Measurements from ENCODE around the gene CCAR1. TPM values are rescaled to one million over a fixed set of nuclear protein-coding genes. Genes with fewer than 3 reads are reported as not detected.
"Not testable (repeated sequence)": the region's sequence is repeated elsewhere in the genome, so short reads cannot be mapped to it uniquely, and the experiment has no call there.

CCAR1 gene
- total RNA-seq, 2 experiments from 2014 or later: 68.6 to 93.5 TPM

- H3K9me3 Mint-ChIP-seq, H3K4me3 Mint-ChIP-seq, DNase-seq: not testable (repeated sequence)
Observed at GRCh38 chr10:68822626-68823025, 101.6 kb downstream of the CCAR1 start.

GRCh38 chr10:68826764-68827591 lies 105.9 kb downstream of the CCAR1 start, which contains the start of gene STOX1:
Gene STOX1 (plus strand): TSS chr10:68827531. CDS start chr10:68827624, 93 bp downstream.
- H3K27ac Mint-ChIP-seq: no peak within 1 kb of the TSS
- peaks cover 24% of the 10 kb centered on the region for H3K27me3 Mint-ChIP-seq

More at GRCh38 chr10:68822626-68823025, 101.6 kb downstream of the CCAR1 start:
- H3K27me3 Mint-ChIP-seq; ATAC-seq (ENCODE audit: low read depth); POLR2A ChIA-PET; H3K4me1 Mint-ChIP-seq; H3K27ac Mint-ChIP-seq; H3K36me3 Mint-ChIP-seq: not testable (repeated sequence)

GRCh38 chr10:68827592-68827959 lies 106.5 kb downstream of the CCAR1 start:
- ATAC-seq (ENCODE audit: low read depth): peak; percentile 55
- H3K27me3 Mint-ChIP-seq: peaks cover 26% of the 10 kb centered on the region
- DNase-seq, H3K4me3 Mint-ChIP-seq, H3K27ac Mint-ChIP-seq, H3K4me1 Mint-ChIP-seq, H3K36me3 Mint-ChIP-seq, H3K9me3 Mint-ChIP-seq: not testable (repeated sequence)
- POLR2A ChIA-PET: interaction anchor here (0.6 to 1.3 kb wide), 3 partner anchors 73 to 417 kb away, joined by 3 to 7 read pairs (median 3); partner anchors contain the start of genes CCAR1 and DDX50

More at GRCh38 chr10:68826764-68827591, 105.9 kb downstream of the CCAR1 start, which contains the start of gene STOX1:
- DNase-seq: peak; percentile 79
- POLR2A ChIA-PET: interaction anchor here (0.5 to 1.3 kb wide), 4 partner anchors 74 to 416 kb away, joined by 3 to 7 read pairs (median 4); partner anchors contain the start of genes CCAR1 and DDX50
- Mint-ChIP-seq H3K9me3 (no peaks in the 10 kb centered on the region), H3K36me3 (no peaks in the 10 kb centered on the region), H3K4me3 (peak within 1 kb of the TSS; percentile 75), H3K4me1 (peaks cover 9% of the 10 kb centered on the region)
- ATAC-seq (ENCODE audit: low read depth): peak; percentile 80

GRCh38 chr10:68828083-68828601 lies 107.1 kb downstream of the CCAR1 start:
- H3K9me3 Mint-ChIP-seq, H3K36me3 Mint-ChIP-seq, POLR2A ChIA-PET, H3K27ac Mint-ChIP-seq, H3K4me1 Mint-ChIP-seq: not testable (repeated sequence)
- peak; percentile 56 for DNase-seq
- peak; percentile 52 for ATAC-seq (ENCODE audit: low read depth)
- H3K27me3 Mint-ChIP-seq: peaks cover 26% of the 10 kb centered on the region
- H3K4me3 Mint-ChIP-seq: peak overlapping the region; percentile 49

- Mint-ChIP-seq H3K4me1 (peaks cover 9% of the 10 kb centered on the region), H3K36me3 (no peaks in the 10 kb centered on the region), H3K4me3 (peak overlapping the region; percentile 49), H3K27me3 (peaks cover 26% of the 10 kb centered on the region), H3K9me3 (no peaks in the 10 kb centered on the region), H3K27ac (no peak overlapping the region)
- ATAC-seq (ENCODE audit: low read depth) (no peak), DNase-seq (no peak)
- POLR2A ChIA-PET: no interaction called here
Observed at GRCh38 chr10:68828833-68829232, 107.8 kb downstream of the CCAR1 start.

- peaks cover 9% of the 10 kb centered on the region for H3K4me1 Mint-ChIP-seq
- H3K9me3 Mint-ChIP-seq: no peaks in the 10 kb centered on the region
- ATAC-seq (ENCODE audit: low read depth): no peak
Observed at GRCh38 chr10:68829521-68829920, 108.5 kb downstream of the CCAR1 start.

GRCh38 chr10:68829952-68830351 lies 108.9 kb downstream of the CCAR1 start:
- Mint-ChIP-seq H3K4me1 (peaks cover 9% of the 10 kb centered on the region), H3K4me3 (no peak overlapping the region), H3K27ac (no peak overlapping the region), H3K27me3 (peaks cover 26% of the 10 kb centered on the region), H3K36me3 (no peaks in the 10 kb centered on the region), H3K9me3 (no peaks in the 10 kb centered on the region)
- POLR2A ChIA-PET: no interaction called here
- ATAC-seq (ENCODE audit: low read depth): no peak
- DNase-seq: no peak

More at GRCh38 chr10:68829521-68829920, 108.5 kb downstream of the CCAR1 start:
- H3K27me3 Mint-ChIP-seq: peaks cover 26% of the 10 kb centered on the region
- no peak overlapping the region for H3K4me3 Mint-ChIP-seq
- H3K27ac Mint-ChIP-seq: no peak overlapping the region
- no peak for DNase-seq
- no peaks in the 10 kb centered on the region for H3K36me3 Mint-ChIP-seq
- POLR2A ChIA-PET: interaction anchor here (0.6 kb wide), 1 partner anchor 71 kb away, joined by 3 read pairs; no protein-coding TSS in a partner anchor

GRCh38 chr10:68831961-68832455 lies 111.0 kb downstream of the CCAR1 start:
- Mint-ChIP-seq H3K9me3 (no peaks in the 10 kb centered on the region), H3K27me3 (peaks cover 26% of the 10 kb centered on the region), H3K4me3 (no peak overlapping the region), H3K36me3 (no peaks in the 10 kb centered on the region), H3K27ac (no peak overlapping the region), H3K4me1 (peaks cover 5% of the 10 kb centered on the region)
- DNase-seq (no peak), ATAC-seq (ENCODE audit: low read depth) (no peak)
- POLR2A ChIA-PET: no interaction called here

- H3K4me3 Mint-ChIP-seq: no peak overlapping the region
- ATAC-seq (ENCODE audit: low read depth) (no peak), DNase-seq (no peak)
- no peaks in the 10 kb centered on the region for H3K9me3 Mint-ChIP-seq
- H3K36me3 Mint-ChIP-seq: no peaks in the 10 kb centered on the region
- POLR2A ChIA-PET: no interaction called here
- H3K27me3 Mint-ChIP-seq: peaks cover 26% of the 10 kb centered on the region
- no peak overlapping the region for H3K27ac Mint-ChIP-seq
- H3K4me1 Mint-ChIP-seq: peaks cover 5% of the 10 kb centered on the region
Observed at GRCh38 chr10:68832601-68833000, 111.6 kb downstream of the CCAR1 start.

- no peaks in the 10 kb centered on the region for H3K27me3 Mint-ChIP-seq
- DNase-seq: no peak
- no peaks in the 10 kb centered on the region for H3K4me1 Mint-ChIP-seq
- H3K36me3 Mint-ChIP-seq: no peaks in the 10 kb centered on the region
- H3K9me3 Mint-ChIP-seq: no peaks in the 10 kb centered on the region
- no peak for ATAC-seq (ENCODE audit: low read depth)
- no peak overlapping the region for H3K27ac Mint-ChIP-seq
- no peak overlapping the region for H3K4me3 Mint-ChIP-seq
- POLR2A ChIA-PET: no interaction called here
Observed at GRCh38 chr10:68837626-68838322, 116.7 kb downstream of the CCAR1 start.

GRCh38 chr10:68840650-68841049 lies 119.6 kb downstream of the CCAR1 start:
- POLR2A ChIA-PET; H3K9me3 Mint-ChIP-seq; ATAC-seq (ENCODE audit: low read depth); H3K27ac Mint-ChIP-seq; DNase-seq; H3K36me3 Mint-ChIP-seq; H3K4me3 Mint-ChIP-seq; H3K27me3 Mint-ChIP-seq; H3K4me1 Mint-ChIP-seq: not testable (repeated sequence)
